GM12801 (cell line): ENCODE results near the gene SLC39A2.

Experiments used
- CTCF ChIP-seq: IDR thresholded peaks from one replicate; pipeline ENCODE4 v1.5.1; 2011; ENCODE audit warnings: control low read depth; ENCODE audit not compliant: insufficient read length; ENCODE audit errors: extremely low read depth

SLC39A2 gene

GRCh38 chr14:21017528-21018245, 18.6 kb downstream of the SLC39A2 start:
- no peak for TF ChIP-seq CTCF

- no peak for TF ChIP-seq CTCF
These were observed 19.2 kb downstream of the SLC39A2 start for GRCh38 chr14:21018286-21018685.

GRCh38 chr14:21018781-21019180, 19.7 kb downstream of the SLC39A2 start:
- TF ChIP-seq CTCF: no peak

- TF ChIP-seq CTCF: no peak
These were observed 20.3 kb downstream of the SLC39A2 start for GRCh38 chr14:21019366-21019765.

GRCh38 chr14:21020977-21021545, 22.0 kb downstream of the SLC39A2 start:
- TF ChIP-seq CTCF: no peak

- no peak for TF ChIP-seq CTCF
These were observed 23.6 kb downstream of the SLC39A2 start for GRCh38 chr14:21022686-21023085.

GRCh38 chr14:21023174-21023573, 24.1 kb downstream of the SLC39A2 start:
- TF ChIP-seq CTCF: no peak
